H9 (cell line): ENCODE data around the gene FAXC. TPM values are rescaled to one million over a fixed set of nuclear protein-coding genes. Genes with fewer than 3 reads are reported as not detected.

Source experiments
- DNase-seq: peaks from one replicate; pipeline ENCODE4 v3.0.0-alpha.2; 2017
- H2AFZ ChIP-seq: one replicate; pipeline ENCODE4 v1.6.1; 2013; ENCODE audit warnings: mild to moderate bottlenecking, low read length, control low read depth, moderate library complexity
- H2AK5ac ChIP-seq: 2 replicates; pipeline ENCODE4 v1.6.1; 2013; ENCODE audit warnings: low read length, control low read depth, mixed read lengths; ENCODE audit not compliant: insufficient read length
- H2BK120ac ChIP-seq: one replicate; pipeline ENCODE4 v1.6.1; 2013; ENCODE audit warnings: low read depth, mild to moderate bottlenecking, low read length, control low read depth, inconsistent platforms; ENCODE audit not compliant: poor library complexity, severe bottlenecking
- H2BK12ac ChIP-seq: 2 replicates; pipeline ENCODE4 v1.6.1; 2013; ENCODE audit warnings: low read length, control low read depth, mixed read lengths, low read depth; ENCODE audit not compliant: insufficient read length
- H2BK15ac ChIP-seq: 2 replicates; pipeline ENCODE4 v1.6.1; 2013; ENCODE audit warnings: low read depth, low read length, control low read depth
- H2BK20ac ChIP-seq: one replicate; pipeline ENCODE4 v1.6.1; 2013; ENCODE audit warnings: low read depth, mild to moderate bottlenecking, low read length, control low read depth, inconsistent platforms; ENCODE audit not compliant: poor library complexity, severe bottlenecking
- H2BK5ac ChIP-seq: 2 replicates; pipeline ENCODE4 v1.6.1; 2013; ENCODE audit warnings: low read length, control low read depth, mixed read lengths; ENCODE audit not compliant: insufficient read length
- H3K14ac ChIP-seq: 2 replicates; pipeline ENCODE4 v1.6.1; 2013; ENCODE audit warnings: low read length, control low read depth; ENCODE audit not compliant: insufficient read depth
- H3K18ac ChIP-seq: 2 replicates; pipeline ENCODE4 v1.6.1; 2013; ENCODE audit warnings: low read depth, mild to moderate bottlenecking, mixed read lengths, low read length, control low read depth; ENCODE audit not compliant: insufficient read length
- H3K23ac ChIP-seq: 2 replicates; pipeline ENCODE4 v1.6.1; 2013; ENCODE audit warnings: low read length, control low read depth, mixed read lengths, low read depth; ENCODE audit not compliant: insufficient read length
- H3K23me2 ChIP-seq: 2 replicates; pipeline ENCODE4 v1.6.1; 2013; ENCODE audit warnings: low read depth, mild to moderate bottlenecking, mixed read lengths, low read length, control low read depth; ENCODE audit not compliant: insufficient read length, poor library complexity, severe bottlenecking
- H3K27ac ChIP-seq: 2 replicates; pipeline ENCODE4 v1.5.1; 2013; ENCODE audit warnings: low read length, control low read depth, mixed read lengths, low read depth; ENCODE audit not compliant: insufficient read length
- H3K27me3 ChIP-seq: 2 replicates; pipeline ENCODE4 v1.6.1; 2013; ENCODE audit warnings: low read length, control low read depth, inconsistent platforms; ENCODE audit not compliant: insufficient read depth
- H3K4ac ChIP-seq: 2 replicates; pipeline ENCODE4 v1.6.1; 2013; ENCODE audit warnings: low read depth, mild to moderate bottlenecking, control low read depth, inconsistent platforms, low read length, moderate library complexity
- H3K4me1 ChIP-seq: 2 replicates; pipeline ENCODE4 v1.6.1; 2013; ENCODE audit warnings: low read length, control low read depth, inconsistent platforms; ENCODE audit not compliant: insufficient read depth
- H3K4me2 ChIP-seq: 2 replicates; pipeline ENCODE4 v1.6.1; 2013; ENCODE audit warnings: low read length, control low read depth, mixed read lengths; ENCODE audit not compliant: insufficient read length, insufficient read depth
- H3K56ac ChIP-seq: 2 replicates; pipeline ENCODE4 v1.6.1; 2013; ENCODE audit warnings: low read depth, mild to moderate bottlenecking, mixed read lengths, low read length, control low read depth; ENCODE audit not compliant: insufficient read length
- H3K79me1 ChIP-seq: 2 replicates; pipeline ENCODE4 v1.6.1; 2013; ENCODE audit warnings: low read depth, mild to moderate bottlenecking, moderate library complexity, low read length, control low read depth, inconsistent platforms; ENCODE audit not compliant: insufficient read depth, poor library complexity, severe bottlenecking
- H3K79me2 ChIP-seq: 2 replicates; pipeline ENCODE4 v1.6.1; 2013; ENCODE audit warnings: low read length, control low read depth, inconsistent platforms; ENCODE audit not compliant: insufficient read depth
- H3K9ac ChIP-seq: 2 replicates; pipeline ENCODE4 v1.6.1; 2013; ENCODE audit warnings: low read length, control low read depth, mixed read lengths; ENCODE audit not compliant: insufficient read length; ENCODE audit errors: extremely low read depth
- H3K9me3 ChIP-seq: one replicate; pipeline ENCODE4 v1.6.1; 2013; ENCODE audit warnings: low read depth, low read length, inconsistent platforms; ENCODE audit not compliant: control insufficient read depth
- H3T11ph ChIP-seq: one replicate; pipeline ENCODE4 v1.6.1; 2013; ENCODE audit warnings: mild to moderate bottlenecking, low read length, control low read depth, inconsistent platforms
- H4K20me1 ChIP-seq: one replicate; pipeline ENCODE4 v1.6.1; 2013; ENCODE audit not compliant: control insufficient read depth, insufficient read length, insufficient read depth
- H4K5ac ChIP-seq: 2 replicates; pipeline ENCODE4 v1.6.1; 2013; ENCODE audit warnings: low read depth, mild to moderate bottlenecking, mixed read lengths, low read length, control low read depth; ENCODE audit not compliant: insufficient read length
- H4K8ac ChIP-seq: replicated peaks from 2 replicates; pipeline ENCODE4 v1.6.1; 2013; ENCODE audit warnings: low read length, control low read depth, mixed read lengths, low read depth; ENCODE audit not compliant: insufficient read length
- H4K91ac ChIP-seq: 2 replicates; pipeline ENCODE4 v1.6.1; 2013; ENCODE audit warnings: low read depth, mild to moderate bottlenecking, moderate library complexity, mixed read lengths, low read length, control low read depth; ENCODE audit not compliant: insufficient read length
- H3K27ac Mint-ChIP-seq, 3 experiments: 2 replicates in 2 of 3; 3 replicates in 1 of 3; pipeline ENCODE4 v1.8.0; 2020 to 2021; ENCODE audit warnings: mixed read lengths in 3 of 3, mild to moderate bottlenecking in 1 of 3, moderate library complexity in 1 of 3
- H3K27me3 Mint-ChIP-seq: 2 replicates; pipeline ENCODE4 v1.8.0; 2021; ENCODE audit warnings: low read depth, mild to moderate bottlenecking, moderate library complexity, mixed read lengths
- H3K36me3 Mint-ChIP-seq, 3 experiments: 2 replicates in 2 of 3; 3 replicates in 1 of 3; pipeline ENCODE4 v1.8.0; 2020 to 2021; ENCODE audit warnings: low read depth in 3 of 3, mixed read lengths in 3 of 3; ENCODE audit not compliant: insufficient read depth in 1 of 3
- H3K4me1 Mint-ChIP-seq, 2 experiments: 2 replicates each; pipeline ENCODE4 v1.8.0; 2020; ENCODE audit warnings: mixed read lengths in 2 of 2
- H3K4me3 Mint-ChIP-seq, 2 experiments: 2 replicates in 1 of 2; 3 replicates in 1 of 2; pipeline ENCODE4 v1.8.0; 2020 to 2021; ENCODE audit warnings: mild to moderate bottlenecking in 2 of 2, mixed read lengths in 2 of 2, moderate library complexity in 1 of 2
- H3K9me3 Mint-ChIP-seq, 2 experiments: 2 replicates in 1 of 2; 3 replicates in 1 of 2; pipeline ENCODE4 v1.8.0; 2020; ENCODE audit warnings: mild to moderate bottlenecking in 2 of 2, mixed read lengths in 2 of 2, moderate library complexity in 1 of 2
- WGBS: extraction: QIAGEN DNeasy Blood & Tissue Kit; methylation state at CpG from one replicate; pipeline ENCODE4 v1.1.7; 2013; ENCODE audit warnings: missing lambda C conversion rate, low lambda C conversion rate, mixed read lengths; ENCODE audit not compliant: insufficient read length; ENCODE audit errors: extremely low coverage; 5-methylcytosine and 5-hydroxymethylcytosine counted together
- total RNA-seq: library from RNA; stranded (reverse); gene quantifications from 2 replicates; pipeline ENCODE4 v1.2.1, GENCODE V29; 2021
- TF ChIP-seq, protein P1 (sequence below): fragments of 200-600 bp; sonication (generic); conservative IDR thresholded peaks from 3 replicates; pipeline ENCODE4 v1.8.0; 2021; ENCODE audit warnings: antibody characterized with exemption, mild to moderate bottlenecking

FAXC gene
- total RNA-seq, 1 experiment from 2014 or later: 17.2 TPM

DNA sequence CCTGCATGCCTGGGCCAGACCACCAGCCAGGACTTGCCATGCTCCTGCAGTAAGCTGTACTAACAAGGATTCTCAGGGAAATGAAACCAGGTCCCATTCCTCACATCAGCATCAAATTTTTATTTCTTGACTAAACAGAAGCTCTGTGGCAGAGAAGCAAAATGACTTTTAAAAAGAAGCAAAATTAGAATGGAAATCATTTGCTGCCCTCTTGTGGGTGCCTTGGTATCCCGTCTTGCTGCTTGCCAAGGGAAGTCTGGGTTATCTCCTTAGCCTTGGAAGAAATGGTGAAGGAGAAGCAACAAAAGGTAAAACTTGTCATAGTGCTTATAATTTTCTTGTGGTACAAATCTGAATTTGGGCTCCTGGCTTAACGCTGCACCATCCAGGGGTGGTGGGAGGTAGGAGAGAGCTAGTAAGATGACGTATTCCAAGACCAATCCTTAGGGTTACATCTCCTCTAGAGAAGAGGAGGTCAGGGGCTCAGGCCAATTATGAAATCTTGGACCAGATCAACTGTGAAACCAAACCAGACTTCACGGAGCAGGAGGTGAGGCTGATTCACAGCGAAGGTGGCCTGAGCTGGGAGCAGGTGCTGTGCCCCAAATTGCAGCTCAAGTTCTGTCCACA, 107.5 kb downstream of the FAXC start:
- H3K27me3 Mint-ChIP-seq: no peaks in the 10 kb centered on the region; the same call in 1 of the 2 replicates
- Histone ChIP-seq H2BK120ac (no peak overlapping the region), H3K27me3 (no peaks in the 10 kb centered on the region), H4K5ac (no peak overlapping the region), H3K9me3 (no peaks in the 10 kb centered on the region), H2BK5ac (no peak overlapping the region), H3K4me2 (no peak overlapping the region), H3K4ac (no peak overlapping the region), H3K79me1 (no peaks in the 10 kb centered on the region), H3K79me2 (no peaks in the 10 kb centered on the region), H3K4me1 (no peaks in the 10 kb centered on the region), H3K56ac (no peak overlapping the region), H4K20me1 (no peaks in the 10 kb centered on the region), H3K9ac (no peak overlapping the region), H2AFZ (no peak overlapping the region), H4K91ac (no peak overlapping the region), H3T11ph (no peak overlapping the region), H3K18ac (no peak overlapping the region), H3K14ac (no peak overlapping the region), H2BK20ac (no peak overlapping the region), H4K8ac (no peak overlapping the region), H2AK5ac (no peak overlapping the region), H3K23ac (no peak overlapping the region), H3K27ac (no peak overlapping the region), H2BK15ac (no peak overlapping the region), H2BK12ac (no peak overlapping the region), H3K23me2 (no peaks in the 10 kb centered on the region)
- no peaks in the 10 kb centered on the region for H3K9me3 Mint-ChIP-seq
- H3K4me3 Mint-ChIP-seq: no peak overlapping the region
- no CpG with 5 or more reads among the region's 5 CpGs for WGBS
- peak; percentile 45 for DNase-seq
- peaks cover 3 to 7% of the 10 kb centered on the region in 2 experiments; a peak in 3 of 4 replicates for H3K4me1 Mint-ChIP-seq
- H3K27ac Mint-ChIP-seq: no peak overlapping the region
- TF ChIP-seq, protein P1, sequence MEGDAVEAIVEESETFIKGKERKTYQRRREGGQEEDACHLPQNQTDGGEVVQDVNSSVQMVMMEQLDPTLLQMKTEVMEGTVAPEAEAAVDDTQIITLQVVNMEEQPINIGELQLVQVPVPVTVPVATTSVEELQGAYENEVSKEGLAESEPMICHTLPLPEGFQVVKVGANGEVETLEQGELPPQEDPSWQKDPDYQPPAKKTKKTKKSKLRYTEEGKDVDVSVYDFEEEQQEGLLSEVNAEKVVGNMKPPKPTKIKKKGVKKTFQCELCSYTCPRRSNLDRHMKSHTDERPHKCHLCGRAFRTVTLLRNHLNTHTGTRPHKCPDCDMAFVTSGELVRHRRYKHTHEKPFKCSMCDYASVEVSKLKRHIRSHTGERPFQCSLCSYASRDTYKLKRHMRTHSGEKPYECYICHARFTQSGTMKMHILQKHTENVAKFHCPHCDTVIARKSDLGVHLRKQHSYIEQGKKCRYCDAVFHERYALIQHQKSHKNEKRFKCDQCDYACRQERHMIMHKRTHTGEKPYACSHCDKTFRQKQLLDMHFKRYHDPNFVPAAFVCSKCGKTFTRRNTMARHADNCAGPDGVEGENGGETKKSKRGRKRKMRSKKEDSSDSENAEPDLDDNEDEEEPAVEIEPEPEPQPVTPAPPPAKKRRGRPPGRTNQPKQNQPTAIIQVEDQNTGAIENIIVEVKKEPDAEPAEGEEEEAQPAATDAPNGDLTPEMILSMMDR: peak; percentile 78
- H3K36me3 Mint-ChIP-seq: no peaks in the 10 kb centered on the region
